Kidney (tissue), 14 donors: ENCODE measurements around the gene BOK. TPM values are rescaled to one million over a fixed set of nuclear protein-coding genes. Genes with fewer than 3 reads are reported as not detected.
"Not testable (repeated sequence)": the region's sequence is repeated elsewhere in the genome, so short reads cannot be mapped to it uniquely, and the experiment has no call there.

Experiments used
- DNase-seq, 5 donors: peaks; one replicate each; pipeline ENCODE4 v3.0.0-alpha.2; 2013 to 2020
- FAIRE-seq: peaks from 2 replicates; lab custom pipeline; 2012; peaks lifted over from hg19 to GRCh38; lab: Jason Lieb, UNC
- H3K27ac ChIP-seq, 2 donors: one replicate each; pipeline ENCODE4 v1.7.0; 2013; ENCODE audit warnings: low read depth in 2 of 2, low read length in 2 of 2, inconsistent platforms in 1 of 2
- H3K27me3 ChIP-seq: one replicate; pipeline ENCODE4 v1.7.1; 2013; ENCODE audit warnings: low read length, inconsistent platforms; ENCODE audit not compliant: control insufficient read depth, insufficient read depth
- H3K36me3 ChIP-seq, 3 donors: one replicate each; pipeline versions ENCODE4 v1.7.0 to v1.7.1; 2013; ENCODE audit warnings: low read length in 3 of 3, control low read depth in 1 of 3, inconsistent platforms in 1 of 3; ENCODE audit not compliant: insufficient read depth in 3 of 3, control insufficient read depth in 2 of 3
- H3K4me1 ChIP-seq, 3 donors: one replicate each; pipeline versions ENCODE4 v1.7.0 to v1.7.1; 2013; ENCODE audit warnings: low read length in 3 of 3, inconsistent platforms in 1 of 3, low read depth in 1 of 3; ENCODE audit not compliant: control insufficient read depth in 2 of 3, insufficient read depth in 2 of 3
- H3K4me3 ChIP-seq, 3 donors: one replicate each; pipeline versions ENCODE4 v1.7.0 to v1.8.1; 2013; ENCODE audit warnings: low read length in 3 of 3, control low read depth in 1 of 3, inconsistent platforms in 1 of 3
- H3K9ac ChIP-seq, 3 donors: one replicate each; pipeline versions ENCODE4 v1.7.0 to v1.7.1; 2013; ENCODE audit warnings: low read length in 3 of 3, control low read depth in 1 of 3, inconsistent platforms in 1 of 3
- H3K9me3 ChIP-seq, 3 donors: one replicate each; pipeline versions ENCODE4 v1.7.0 to v1.7.1; 2013; ENCODE audit warnings: low read length in 3 of 3, control low read depth in 1 of 3, inconsistent platforms in 1 of 3; ENCODE audit not compliant: control insufficient read depth in 2 of 3, insufficient read depth in 1 of 3
- CTCF ChIP-seq: IDR thresholded peaks from 3 replicates; pipeline ENCODE4 v1.5.1; 2012; ENCODE audit warnings: mild to moderate bottlenecking, moderate library complexity, borderline replicate concordance; ENCODE audit not compliant: insufficient read depth; ENCODE audit errors: extremely low read depth
- intact Hi-C: fragments of 100-400 bp; cut with DNase I; formaldehyde crosslinking; loops from one replicate; pipeline ENCODE4 v1.11.1; 2022
- polyA plus RNA-seq: library from polyadenylated mRNA; stranded (reverse); fragments of 350-450 nt; fragmentation: Illumina TruSeq; extraction: RNeasy Lipid Tissue Mini Kit (QIAGEN cat#74804); gene quantifications from one replicate; pipeline ENCODE4 v1.2.3, GENCODE V29; 2014; ENCODE audit warnings: low read depth, low replicate concordance; ENCODE audit not compliant: insufficient read depth
- total RNA-seq: library from RNA; stranded (reverse); fragmentation: NEBNext Ultra II Directional; extraction: Animal tissue kit (Norgen Biotek cat#: 25700); gene quantifications from one replicate; pipeline ENCODE4 v1.2.1, GENCODE V29; 2021
- donor health status: control.
- donor health status: control.
- donor health status: control.
- donor health status: control.
- donor health status: control.
- donor health status: DM: yes; HTN: yes; CAD: no.
- donor health status: Normal renal cell carcinoma (clear cell type).

The BOK gene
- total and polyA plus RNA-seq, 2 donors from 2014 or later, result 22.9 to 28.8 TPM

GRCh38 chr2:241564596-241565410 lies 6.3 kb downstream of the BOK start:
- H3K36me3 ChIP-seq, result peaks cover 0 to 2% (median 0%) of the 10 kb centered on the region in 3 donors
- FAIRE-seq, result no peak
- peak; percentile 79 to 85 (median 83) for DNase-seq
- H3K9me3 ChIP-seq, result no peaks in the 10 kb centered on the region
- no peak overlapping the region for H3K9ac ChIP-seq
- intact Hi-C loops, result no loop called here
- no peak overlapping the region for H3K27ac ChIP-seq
- no peak for TF ChIP-seq CTCF
- no peaks in the 10 kb centered on the region for H3K27me3 ChIP-seq
- H3K4me3 ChIP-seq, result no peak overlapping the region
- H3K4me1 ChIP-seq, result peaks cover 0 to 14% (median 5%) of the 10 kb centered on the region in 3 donors

GRCh38 chr2:241565411-241565810 lies 6.9 kb downstream of the BOK start:
- no peaks in the 10 kb centered on the region for H3K9me3 ChIP-seq
- intact Hi-C loops, result no loop called here
- TF ChIP-seq CTCF, result no peak
- no peak overlapping the region for H3K27ac ChIP-seq
- DNase-seq (peak in 3 of 5 donors; percentile 40 to 67 (median 65)), FAIRE-seq (no peak)
- no peak overlapping the region for H3K4me3 ChIP-seq
- H3K36me3 ChIP-seq, result peaks cover 0 to 2% (median 0%) of the 10 kb centered on the region in 3 donors
- H3K27me3 ChIP-seq, result no peaks in the 10 kb centered on the region
- H3K4me1 ChIP-seq, result peaks cover 0 to 8% (median 0%) of the 10 kb centered on the region in 3 donors
- H3K9ac ChIP-seq, result no peak overlapping the region

- H3K4me3 ChIP-seq, H3K36me3 ChIP-seq, H3K27me3 ChIP-seq, FAIRE-seq, H3K4me1 ChIP-seq, intact Hi-C loops, H3K9me3 ChIP-seq, H3K9ac ChIP-seq, H3K27ac ChIP-seq: not testable (repeated sequence)
- DNase-seq, result peak in 1 of 5 donors; percentile 14
These were observed 7.5 kb downstream of the BOK start for GRCh38 chr2:241566021-241566420.

- Histone ChIP-seq H3K36me3 (peaks cover 0 to 2% (median 0%) of the 10 kb centered on the region in 3 donors), H3K4me1 (peaks cover 0 to 6% (median 0%) of the 10 kb centered on the region in 3 donors), H3K9me3 (no peaks in the 10 kb centered on the region), H3K27me3 (no peaks in the 10 kb centered on the region), H3K9ac (no peak overlapping the region), H3K27ac (no peak overlapping the region), H3K4me3 (no peak overlapping the region)
- intact Hi-C loops, result no loop called here
- no peak for TF ChIP-seq CTCF
- peak in 1 of 5 donors; percentile 6 for DNase-seq
- FAIRE-seq, result no peak
These were observed 7.9 kb downstream of the BOK start for GRCh38 chr2:241566468-241566867.

- H3K27me3 ChIP-seq, FAIRE-seq, H3K9me3 ChIP-seq, intact Hi-C loops, H3K27ac ChIP-seq, H3K36me3 ChIP-seq, H3K4me3 ChIP-seq, H3K4me1 ChIP-seq, H3K9ac ChIP-seq: not testable (repeated sequence)
- DNase-seq, result peak in 1 of 5 donors; percentile 32
These were observed 8.7 kb downstream of the BOK start for GRCh38 chr2:241567266-241567665.
